Spleen (tissue), 7 donors: Measurements from ENCODE around the gene CTDSPL.

ENCODE experiments used
- CTCF ChIP-seq, 11 experiments: fragments of 200-600 bp in 7 of 11; fragments of 450-650 bp in 4 of 11; sonication (generic) in 4 of 11; IDR thresholded peaks in 8 of 11; conservative IDR thresholded peaks in 3 of 11; 1 replicate in 7 of 11; 2 replicates in 4 of 11; pipeline versions ENCODE4 v1.4.0 to v1.8.0; 2016 to 2021; ENCODE audit warnings: antibody characterized with exemption in 11 of 11, inconsistent platforms in 4 of 11, mild to moderate bottlenecking in 1 of 11
- POLR2A ChIP-seq, 3 donors: fragments of 450-650 bp; IDR thresholded peaks; one replicate each; pipeline ENCODE4 v1.5.1; 2017; ENCODE audit warnings: antibody characterized with exemption in 3 of 3, mild to moderate bottlenecking in 1 of 3
- donor health status: DM: no; HTN: no; CAD: no; lungs with moderate emphysema.
- donor health status: DM: no; HTN: no; CAD: no.
- donor health status: DM: no; HTN: no; CAD: no.

- TF ChIP-seq CTCF (IDR thresholded peaks at IDR 0.05 in 8 of 11, conservative IDR thresholded peaks at IDR 0.05 in 3 of 11) (no peak), POLR2A (IDR thresholded peaks at IDR 0.05) (no peak)
Observed at GRCh38 chr3:37963635-37964034, 102.0 kb downstream of the CTDSPL start.
